GM19023 (cell line): ENCODE measurements around the gene MFSD2B.

Source experiments
- ATAC-seq: cut with Tn5 transposase; IDR thresholded peaks from one replicate; pipeline ENCODE4 v1.9.1; 2021; ENCODE audit warnings: mild to moderate bottlenecking, moderate library complexity; ENCODE audit not compliant: unreplicated experiment

Gene MFSD2B

DNA sequence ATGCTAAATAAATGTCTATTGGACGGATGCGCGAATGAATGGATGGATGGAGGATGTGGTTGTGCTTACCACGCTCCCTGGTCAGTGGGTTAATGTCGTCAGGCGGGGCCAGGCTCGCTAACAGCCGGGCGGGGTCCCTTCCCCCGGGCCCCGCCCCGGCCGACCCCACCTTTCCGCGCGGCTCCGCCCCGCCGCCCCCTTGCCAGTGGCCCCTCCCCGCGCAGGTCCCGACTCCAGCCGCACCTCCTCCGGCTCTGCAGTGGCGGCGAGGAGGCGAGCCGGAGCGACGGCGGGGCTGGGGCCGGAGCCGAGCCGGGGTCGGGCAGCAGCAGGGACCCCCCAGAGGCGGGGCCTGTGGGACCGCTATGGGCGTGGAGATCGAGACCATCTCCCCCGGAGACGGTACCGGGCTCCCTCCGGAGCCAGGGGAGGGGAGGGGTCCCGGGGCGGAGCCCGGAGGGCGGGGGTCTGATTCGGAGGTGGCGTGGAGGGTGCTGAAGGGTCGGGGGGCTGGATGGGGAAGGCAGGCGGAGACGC, 39.7 kb downstream of the MFSD2B start, which contains the start of gene FKBP1B:
Gene FKBP1B (plus strand): TSS at position 257 of the 537 bp plus-strand sequence. CDS start 109 bp downstream, at position 366.
- no peak for ATAC-seq

GRCh38 chr2:24050041-24050979, 40.4 kb downstream of the MFSD2B start:
- no peak for ATAC-seq

DNA sequence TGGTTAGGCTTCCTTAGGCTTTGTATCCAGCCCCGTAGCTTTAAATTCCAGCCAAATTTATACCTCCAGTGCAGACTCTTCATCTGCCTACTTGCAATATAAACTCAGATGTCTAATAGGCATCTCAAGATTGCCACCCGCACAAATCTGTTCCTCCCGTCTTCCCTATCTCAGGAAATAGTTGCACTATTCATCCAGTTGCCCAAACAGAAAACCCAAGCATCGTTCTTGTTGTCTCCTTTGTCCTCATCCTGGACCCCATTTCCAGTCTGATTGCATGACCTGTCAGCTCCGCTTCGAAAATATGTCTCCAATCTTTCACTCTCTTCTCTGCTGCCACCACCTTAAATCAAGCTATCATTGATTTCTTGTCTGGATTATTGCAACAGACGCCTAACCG, 41.9 kb downstream of the MFSD2B start:
- no peak for ATAC-seq

- no peak for ATAC-seq
Measured at GRCh38 chr2:24052951-24053350, 43.1 kb downstream of the MFSD2B start.

- no peak for ATAC-seq
Measured at GRCh38 chr2:24054366-24055010, 44.6 kb downstream of the MFSD2B start.

DNA sequence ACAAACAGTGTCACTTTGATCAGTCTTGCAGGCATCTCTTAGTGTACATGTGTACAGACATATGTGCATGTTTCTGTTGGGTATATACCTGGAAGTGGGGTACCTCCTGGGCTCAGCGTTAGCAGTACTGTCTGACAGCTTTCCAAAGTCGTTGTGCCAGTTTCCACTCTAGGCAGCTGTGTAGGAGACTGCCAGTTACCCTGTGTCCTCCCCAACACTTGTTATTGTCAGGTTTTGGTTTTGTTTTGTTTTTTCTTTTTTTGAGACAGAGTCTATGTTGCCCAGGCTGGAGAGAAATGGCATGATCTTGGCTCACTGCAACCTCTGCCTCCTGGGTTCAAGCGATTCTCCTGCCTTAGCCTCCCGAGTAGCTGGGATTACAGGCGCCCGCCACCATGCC, 45.9 kb downstream of the MFSD2B start:
- no peak for ATAC-seq

DNA sequence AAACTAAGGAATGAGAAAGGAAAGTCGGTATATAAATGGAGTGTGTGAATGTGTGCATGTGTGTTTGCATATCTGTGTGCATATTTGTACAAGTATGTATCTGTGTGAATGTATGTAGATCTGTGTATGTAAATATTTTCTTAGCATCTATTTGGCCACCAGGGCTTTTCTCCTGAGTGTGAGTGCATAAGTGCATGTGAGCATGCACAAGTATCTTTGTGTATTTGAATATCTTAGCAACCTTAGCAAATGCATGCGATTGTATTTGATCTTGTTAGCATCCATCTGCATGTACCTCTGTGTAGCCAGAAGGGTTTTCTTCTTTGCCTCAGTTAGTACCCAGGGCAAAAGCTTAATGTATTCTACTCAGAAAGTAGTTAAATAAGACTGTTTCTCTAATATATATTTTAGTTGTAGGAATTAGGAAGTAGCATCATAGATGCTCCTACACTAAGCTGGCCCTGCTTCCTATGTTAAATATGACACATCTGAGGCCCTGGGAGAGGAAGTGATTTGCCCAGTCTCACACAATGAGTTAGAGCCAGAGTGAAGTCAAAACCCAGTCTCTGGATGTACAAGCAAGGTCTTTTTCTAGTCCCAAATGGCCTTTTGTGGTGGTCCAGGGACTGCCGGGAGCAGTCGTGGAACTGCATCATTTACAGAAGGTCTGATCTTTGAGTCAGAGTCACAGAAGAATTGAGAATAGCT, 48.8 kb downstream of the MFSD2B start:
- ATAC-seq: no peak

DNA sequence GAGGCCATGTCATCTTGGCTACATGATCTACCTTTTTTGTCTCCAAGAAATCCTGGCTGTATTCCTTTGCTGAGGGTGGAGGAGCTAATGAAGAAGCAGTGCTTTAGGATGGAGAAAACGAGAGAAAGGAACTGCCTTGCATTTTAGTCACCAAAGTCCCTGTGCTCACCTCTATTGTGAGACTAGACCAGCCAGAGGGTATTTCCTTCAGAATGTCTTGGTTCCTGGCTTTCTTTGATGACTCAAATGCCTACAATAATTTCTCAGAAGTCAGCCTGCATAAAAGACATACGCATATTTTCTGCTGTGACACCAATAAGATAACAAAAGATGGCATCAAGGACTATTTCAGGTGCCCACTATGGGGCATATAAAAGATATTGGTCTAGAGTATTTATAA, 55.5 kb downstream of the MFSD2B start:
- ATAC-seq: no peak

GRCh38 chr2:24072259-24072658, 62.4 kb downstream of the MFSD2B start:
- no peak for ATAC-seq

- ATAC-seq: no peak
Measured at GRCh38 chr2:24073816-24074215, 63.9 kb downstream of the MFSD2B start.

DNA sequence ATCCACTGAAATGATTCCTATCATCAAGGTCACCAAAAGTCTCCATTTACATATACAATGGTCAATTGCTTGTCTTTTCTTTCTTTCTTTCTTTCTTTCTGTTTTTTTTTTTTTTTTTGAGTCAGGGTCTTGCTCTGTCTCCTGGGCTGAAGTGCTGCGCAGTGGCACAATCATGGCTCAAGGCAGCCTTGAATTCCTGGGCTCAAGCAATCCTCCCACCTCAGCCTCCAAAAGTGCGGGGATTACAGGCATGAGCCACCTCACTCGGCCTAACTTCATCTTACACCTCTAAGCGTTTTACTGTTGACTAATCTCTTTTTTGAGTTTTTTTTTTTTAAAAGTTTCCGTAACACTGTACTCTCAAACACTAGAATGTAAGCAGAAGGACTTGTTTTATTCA, 65.4 kb downstream of the MFSD2B start:
- ATAC-seq: no peak
